Esophagus muscularis mucosa (tissue), 4 donors: ENCODE data around the gene MTG1. TPM values are rescaled to one million over a fixed set of nuclear protein-coding genes. Genes with fewer than 3 reads are reported as not detected.

Source experiments
- DNase-seq: peaks from one replicate; pipeline ENCODE4 v3.0.0-alpha.2; 2017; ENCODE audit errors: extremely low spot score
- H3K27ac ChIP-seq, 4 donors: fragments of 200-600 bp; sonication (generic); replicated peaks in 1 of 4; 1 replicate in 3 of 4; 2 replicates in 1 of 4; pipeline ENCODE4 v1.5.1; 2016 to 2019; ENCODE audit warnings: mild to moderate bottlenecking in 1 of 4
- H3K27me3 ChIP-seq, 4 donors: fragments of 200-600 bp; sonication (generic); one replicate each; pipeline versions ENCODE4 v1.5.1 to v1.6.0; 2016 to 2019
- H3K36me3 ChIP-seq, 4 donors: fragments of 200-600 bp; sonication (generic); one replicate each; pipeline ENCODE4 v1.5.1; 2016 to 2019
- H3K4me1 ChIP-seq, 4 donors: fragments of 200-600 bp; sonication (generic); one replicate each; pipeline ENCODE4 v1.5.1; 2016 to 2019
- H3K4me3 ChIP-seq, 4 donors: fragments of 200-600 bp; sonication (generic); 1 replicate in 2 of 4; 2 replicates in 2 of 4; pipeline ENCODE4 v1.5.1; 2016 to 2019; ENCODE audit warnings: mild to moderate bottlenecking in 4 of 4, moderate library complexity in 1 of 4
- H3K9me3 ChIP-seq, 4 donors: fragments of 200-600 bp; sonication (generic); 1 replicate in 3 of 4; 2 replicates in 1 of 4; pipeline ENCODE4 v1.5.1; 2016 to 2019
- EP300 ChIP-seq: sonication (generic); formaldehyde crosslinking; IDR thresholded peaks from one replicate; pipeline ENCODE4 v1.6.1; 2017; ENCODE audit warnings: antibody characterized with exemption
- POLR2A ChIP-seq: fragments of 450-650 bp; IDR thresholded peaks from one replicate; pipeline ENCODE4 v1.6.1; 2017; ENCODE audit warnings: antibody characterized with exemption, moderate library complexity, mild to moderate bottlenecking, low read depth
- POLR2AphosphoS5 ChIP-seq, 2 donors: sonication (generic); formaldehyde crosslinking; IDR thresholded peaks; one replicate each; pipeline ENCODE4 v1.6.1; 2017; ENCODE audit warnings: antibody characterized with exemption in 2 of 2
- WGBS: methylation state at CpG from one replicate; pipeline ENCODE4 v1.1.5; 2018; 5-methylcytosine and 5-hydroxymethylcytosine counted together
- intact Hi-C: fragments of 100-400 bp; cut with DNase I; formaldehyde crosslinking; loops from one replicate; pipeline ENCODE4 v1.15.1; 2023
- total RNA-seq, 4 donors: library from RNA; depleted of rRNA; stranded (reverse); fragments of >200 nt; gene quantifications; one replicate each; pipeline versions ENCODE4 v1.1.0 to v1.2.1, GENCODE V29; 2016
- TF ChIP-seq, protein P1 (sequence below), 3 experiments: fragments of 200-600 bp in 2 of 3; fragments of 450-650 bp in 1 of 3; sonication (generic) in 2 of 3; IDR thresholded peaks; one replicate each; pipeline ENCODE4 v1.5.1; 2017 to 2019; ENCODE audit warnings: antibody characterized with exemption in 3 of 3, mild to moderate bottlenecking in 2 of 3, moderate library complexity in 1 of 3

MTG1 gene
- total RNA-seq, 4 donors from 2014 or later = 12.6 to 23.6 (median 15.9) TPM

DNA sequence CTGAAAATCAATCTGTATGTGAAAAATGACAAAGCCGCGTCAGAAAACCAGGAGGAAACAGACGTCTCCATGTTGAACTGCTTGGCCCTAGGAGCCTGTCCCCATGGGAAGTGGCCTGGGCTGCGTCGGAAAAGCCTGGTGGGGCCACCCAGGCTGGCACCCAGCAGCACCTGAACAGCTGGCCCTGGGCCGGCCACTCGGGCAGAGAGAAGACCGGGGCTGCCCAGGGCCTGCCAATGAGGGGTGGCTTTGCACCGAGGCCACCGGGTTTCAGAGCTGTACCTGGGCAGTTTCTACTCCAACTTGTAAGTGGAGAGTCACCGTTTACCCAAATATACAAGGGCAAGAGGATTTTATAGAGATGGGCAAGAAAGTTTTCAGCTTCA is 35.0 kb upstream of the MTG1 start:
- 81% methylated on average over 10 of the region's 11 CpGs for WGBS

DNA sequence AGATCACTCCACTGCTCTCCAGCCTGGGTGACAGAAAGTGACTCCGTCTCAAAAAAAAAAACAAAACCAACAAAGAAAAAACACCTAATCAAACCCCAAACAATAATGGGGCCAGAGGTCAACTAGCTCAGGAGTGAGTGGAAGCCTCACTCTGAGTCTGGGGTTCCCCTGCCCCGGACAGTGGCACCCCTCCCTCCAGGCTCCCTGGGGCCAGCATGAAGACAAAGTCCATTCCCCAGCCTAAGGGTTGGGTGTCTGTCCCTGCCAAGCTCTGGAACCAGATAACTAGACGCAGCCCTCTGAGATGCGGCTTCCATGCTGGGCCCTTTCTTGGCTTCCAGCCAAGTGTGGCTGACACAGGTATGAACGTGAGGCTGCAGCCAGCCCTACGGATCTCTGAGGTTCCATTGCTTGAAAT is 34.4 kb upstream of the MTG1 start:
- peaks cover 16 to 23% (median 17%) of the 10 kb centered on the region in 4 donors for H3K4me1 ChIP-seq
- H3K36me3 ChIP-seq = peaks cover 3 to 33% (median 30%) of the 10 kb centered on the region in 4 donors
- no peak overlapping the region for H3K4me3 ChIP-seq
- H3K27ac ChIP-seq = no peak overlapping the region
- TF ChIP-seq POLR2A = no peak
- TF ChIP-seq, protein P1, sequence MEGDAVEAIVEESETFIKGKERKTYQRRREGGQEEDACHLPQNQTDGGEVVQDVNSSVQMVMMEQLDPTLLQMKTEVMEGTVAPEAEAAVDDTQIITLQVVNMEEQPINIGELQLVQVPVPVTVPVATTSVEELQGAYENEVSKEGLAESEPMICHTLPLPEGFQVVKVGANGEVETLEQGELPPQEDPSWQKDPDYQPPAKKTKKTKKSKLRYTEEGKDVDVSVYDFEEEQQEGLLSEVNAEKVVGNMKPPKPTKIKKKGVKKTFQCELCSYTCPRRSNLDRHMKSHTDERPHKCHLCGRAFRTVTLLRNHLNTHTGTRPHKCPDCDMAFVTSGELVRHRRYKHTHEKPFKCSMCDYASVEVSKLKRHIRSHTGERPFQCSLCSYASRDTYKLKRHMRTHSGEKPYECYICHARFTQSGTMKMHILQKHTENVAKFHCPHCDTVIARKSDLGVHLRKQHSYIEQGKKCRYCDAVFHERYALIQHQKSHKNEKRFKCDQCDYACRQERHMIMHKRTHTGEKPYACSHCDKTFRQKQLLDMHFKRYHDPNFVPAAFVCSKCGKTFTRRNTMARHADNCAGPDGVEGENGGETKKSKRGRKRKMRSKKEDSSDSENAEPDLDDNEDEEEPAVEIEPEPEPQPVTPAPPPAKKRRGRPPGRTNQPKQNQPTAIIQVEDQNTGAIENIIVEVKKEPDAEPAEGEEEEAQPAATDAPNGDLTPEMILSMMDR (IDR thresholded peaks at IDR 0.05) = no peak
- TF ChIP-seq EP300 = no peak
- TF ChIP-seq POLR2AphosphoS5 (IDR thresholded peaks at IDR 0.05) = no peak
- intact Hi-C loops = no loop called here
- 45% methylated on average over 5 of the region's 6 CpGs for WGBS
- H3K27me3 ChIP-seq = peaks cover 0 to 33% (median 10%) of the 10 kb centered on the region in 4 donors
- no peak for DNase-seq
- H3K9me3 ChIP-seq = no peaks in the 10 kb centered on the region

More for the DNA sequence above, 35.0 kb upstream of the MTG1 start:
- Histone ChIP-seq H3K9me3 (no peaks in the 10 kb centered on the region), H3K4me3 (no peak overlapping the region), H3K27me3 (peaks cover 0 to 39% (median 10%) of the 10 kb centered on the region in 4 donors), H3K4me1 (peaks cover 16 to 23% (median 17%) of the 10 kb centered on the region in 4 donors), H3K36me3 (peaks cover 0 to 27% (median 23%) of the 10 kb centered on the region in 4 donors), H3K27ac (peak overlapping the region in 2 of 4 donors; percentile 52 to 63)
- intact Hi-C loops = no loop called here
- no peak for DNase-seq
- no peak for TF ChIP-seq POLR2A
- no peak for TF ChIP-seq EP300
- TF ChIP-seq POLR2AphosphoS5 (IDR thresholded peaks at IDR 0.05) = no peak
- TF ChIP-seq, protein P1 (IDR thresholded peaks at IDR 0.05) = no peak

DNA sequence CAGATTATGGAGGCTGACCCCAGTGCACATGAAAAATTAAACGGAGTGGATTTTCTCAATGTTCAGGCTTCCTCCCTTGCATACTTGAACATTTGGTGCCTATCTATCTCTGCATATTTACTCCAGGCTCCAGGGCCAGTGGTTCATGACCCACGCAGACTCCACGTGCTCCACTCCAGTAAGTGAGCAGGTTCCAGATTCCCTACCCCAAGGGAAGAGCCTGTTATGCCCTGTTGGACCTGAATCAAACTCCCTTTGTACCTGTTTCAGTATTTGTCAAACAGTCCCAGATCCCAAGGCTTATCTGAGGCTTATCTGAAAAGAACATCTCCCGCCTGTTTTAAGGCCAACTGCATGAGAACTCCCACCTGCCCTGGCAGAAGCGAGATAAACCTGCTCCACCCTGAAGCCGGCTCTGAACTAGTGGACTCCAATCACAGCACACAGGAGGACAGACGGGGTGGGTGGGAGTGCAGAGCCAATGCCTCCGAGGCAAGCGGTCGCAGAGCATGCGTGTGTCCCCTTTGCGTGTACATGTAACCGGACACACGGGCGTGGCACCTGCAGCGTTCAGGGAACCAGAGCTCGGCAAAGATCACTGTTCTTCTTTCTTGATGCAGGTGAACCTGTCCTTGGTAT is 33.9 kb upstream of the MTG1 start:
- H3K27me3 ChIP-seq = peaks cover 0 to 28% (median 10%) of the 10 kb centered on the region in 4 donors
- no peak for DNase-seq
- no peak overlapping the region for H3K4me3 ChIP-seq
- H3K9me3 ChIP-seq = no peaks in the 10 kb centered on the region
- peaks cover 17 to 23% (median 18%) of the 10 kb centered on the region in 4 donors for H3K4me1 ChIP-seq
- TF ChIP-seq POLR2AphosphoS5 (IDR thresholded peaks at IDR 0.05) = no peak
- TF ChIP-seq POLR2A = no peak
- TF ChIP-seq, protein P1 (IDR thresholded peaks at IDR 0.05) = no peak
- TF ChIP-seq EP300 = no peak
- intact Hi-C loops = no loop called here
- WGBS = 90% methylated on average over 17 of the region's 17 CpGs
- H3K36me3 ChIP-seq = peaks cover 8 to 38% (median 35%) of the 10 kb centered on the region in 4 donors
- H3K27ac ChIP-seq = no peak overlapping the region

DNA sequence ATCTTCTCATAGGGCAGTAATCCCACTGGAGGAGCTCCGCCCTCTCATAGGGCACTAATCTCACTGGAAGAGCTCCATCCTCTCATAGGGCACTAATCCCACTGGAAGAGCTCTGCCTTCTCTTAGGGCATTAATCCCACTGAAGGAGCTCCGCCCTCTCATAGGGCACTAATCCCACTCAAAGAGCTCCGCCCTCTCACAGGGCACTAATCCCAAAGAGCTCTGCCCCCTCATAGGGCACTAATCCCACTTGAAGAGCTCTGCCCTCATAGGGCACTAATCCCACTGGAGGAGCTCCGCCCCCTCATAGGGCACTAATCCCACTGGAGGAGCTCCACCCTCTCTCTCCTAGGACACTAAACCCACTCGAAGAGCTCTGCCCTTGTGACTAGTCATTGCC is 32.7 kb upstream of the MTG1 start:
- DNase-seq = no peak
- WGBS = 88% methylated on average over 5 of the region's 5 CpGs
- H3K27ac ChIP-seq = no peak overlapping the region
- H3K9me3 ChIP-seq = no peaks in the 10 kb centered on the region
- H3K27me3 ChIP-seq = peaks cover 0 to 16% (median 8%) of the 10 kb centered on the region in 4 donors
- H3K4me3 ChIP-seq = no peak overlapping the region
- peaks cover 17 to 23% (median 17%) of the 10 kb centered on the region in 4 donors for H3K4me1 ChIP-seq
- TF ChIP-seq, protein P1 (IDR thresholded peaks at IDR 0.05) = no peak
- TF ChIP-seq EP300 (no peak), POLR2AphosphoS5 (IDR thresholded peaks at IDR 0.05) (no peak), POLR2A (no peak)
- peaks cover 19 to 49% (median 45%) of the 10 kb centered on the region in 4 donors for H3K36me3 ChIP-seq
- intact Hi-C loops = no loop called here
